Natural killer cell (primary cell): Measurements from ENCODE around the gene OXSR1. TPM values are rescaled to one million over a fixed set of nuclear protein-coding genes. Genes with fewer than 3 reads are reported as not detected.

ENCODE experiments used
- ATAC-seq, 3 donors: fragments of 150-1000 bp in 2 of 3; fragments of 200-7000 bp in 1 of 3; cut with Tn5 transposase; 1 replicate in 1 of 3; 2 replicates in 2 of 3; pipeline ENCODE4 v1.10.0; 2021; ENCODE audit warnings: mild to moderate bottlenecking in 2 of 3, moderate library complexity in 2 of 3
- DNase-seq, 2 donors: peaks; one replicate each; pipeline versions ENCODE4 v3.0.0 to v3.0.0-alpha.2; 2013 to 2021; ENCODE audit warnings: mixed read lengths in 1 of 2
- H3K27ac ChIP-seq: one replicate; pipeline ENCODE4 v1.5.1; 2013; ENCODE audit warnings: mild to moderate bottlenecking, low read length
- H3K27me3 ChIP-seq: one replicate; pipeline ENCODE4 v1.6.1; 2013; ENCODE audit warnings: low read length; ENCODE audit not compliant: control insufficient read depth, insufficient read depth
- H3K36me3 ChIP-seq: one replicate; pipeline ENCODE4 v1.6.1; 2013; ENCODE audit warnings: low read length; ENCODE audit not compliant: control insufficient read depth, insufficient read depth
- H3K4me1 ChIP-seq: one replicate; pipeline ENCODE4 v1.6.1; 2013; ENCODE audit warnings: low read length; ENCODE audit not compliant: control insufficient read depth, insufficient read depth
- H3K4me3 ChIP-seq: one replicate; pipeline ENCODE4 v1.5.1; 2013; ENCODE audit warnings: low read length
- H3K9me3 ChIP-seq: one replicate; pipeline ENCODE4 v1.6.1; 2013; ENCODE audit warnings: low read length; ENCODE audit not compliant: control insufficient read depth, insufficient read depth
- H3K27ac Mint-ChIP-seq, 2 donors: one replicate each; pipeline ENCODE4 v1.8.0; 2022; ENCODE audit warnings: mild to moderate bottlenecking in 2 of 2, mixed read lengths in 2 of 2, moderate library complexity in 1 of 2
- H3K27me3 Mint-ChIP-seq, 2 donors: one replicate each; pipeline ENCODE4 v1.8.0; 2022; ENCODE audit warnings: low read depth in 2 of 2, mixed read lengths in 2 of 2
- H3K36me3 Mint-ChIP-seq: one replicate; pipeline ENCODE4 v1.8.0; 2022; ENCODE audit warnings: mixed read lengths
- H3K4me1 Mint-ChIP-seq, 2 donors: one replicate each; pipeline ENCODE4 v1.8.0; 2022; ENCODE audit warnings: mixed read lengths in 2 of 2
- H3K4me3 Mint-ChIP-seq: one replicate; pipeline ENCODE4 v1.8.0; 2022; ENCODE audit warnings: mild to moderate bottlenecking, moderate library complexity, mixed read lengths
- H3K9me3 Mint-ChIP-seq, 2 donors: one replicate each; pipeline ENCODE4 v1.8.0; 2022; ENCODE audit warnings: mixed read lengths in 2 of 2
- WGBS: methylation state at CpG from one replicate; pipeline ENCODE4 v1.1.7; 2013; ENCODE audit warnings: missing lambda C conversion rate; ENCODE audit not compliant: insufficient coverage; 5-methylcytosine and 5-hydroxymethylcytosine counted together
- intact Hi-C: fragments of 100-400 bp; cut with micrococcal nuclease; formaldehyde crosslinking; loops from one replicate; pipeline ENCODE4 v1.14.2; 2022
- total RNA-seq, 4 donors: library from RNA; stranded (reverse); fragments of 120-200 nt in 1 of 4; gene quantifications; one replicate each; pipeline versions ENCODE4 v1.2.3 to v1.2.4, GENCODE V29; 2013 to 2022
- TF ChIP-seq, protein P1 (sequence below): fragments of 200-600 bp; IDR thresholded peaks from one replicate; pipeline ENCODE4 v1.8.0; 2022; ENCODE audit warnings: antibody characterized with exemption

Gene OXSR1
- total RNA-seq, 3 donors from 2014 or later (not counting 1 experiment from before 2014, with no cell fraction given) = 37.2 to 46.1 (median 44.0) TPM

DNA sequence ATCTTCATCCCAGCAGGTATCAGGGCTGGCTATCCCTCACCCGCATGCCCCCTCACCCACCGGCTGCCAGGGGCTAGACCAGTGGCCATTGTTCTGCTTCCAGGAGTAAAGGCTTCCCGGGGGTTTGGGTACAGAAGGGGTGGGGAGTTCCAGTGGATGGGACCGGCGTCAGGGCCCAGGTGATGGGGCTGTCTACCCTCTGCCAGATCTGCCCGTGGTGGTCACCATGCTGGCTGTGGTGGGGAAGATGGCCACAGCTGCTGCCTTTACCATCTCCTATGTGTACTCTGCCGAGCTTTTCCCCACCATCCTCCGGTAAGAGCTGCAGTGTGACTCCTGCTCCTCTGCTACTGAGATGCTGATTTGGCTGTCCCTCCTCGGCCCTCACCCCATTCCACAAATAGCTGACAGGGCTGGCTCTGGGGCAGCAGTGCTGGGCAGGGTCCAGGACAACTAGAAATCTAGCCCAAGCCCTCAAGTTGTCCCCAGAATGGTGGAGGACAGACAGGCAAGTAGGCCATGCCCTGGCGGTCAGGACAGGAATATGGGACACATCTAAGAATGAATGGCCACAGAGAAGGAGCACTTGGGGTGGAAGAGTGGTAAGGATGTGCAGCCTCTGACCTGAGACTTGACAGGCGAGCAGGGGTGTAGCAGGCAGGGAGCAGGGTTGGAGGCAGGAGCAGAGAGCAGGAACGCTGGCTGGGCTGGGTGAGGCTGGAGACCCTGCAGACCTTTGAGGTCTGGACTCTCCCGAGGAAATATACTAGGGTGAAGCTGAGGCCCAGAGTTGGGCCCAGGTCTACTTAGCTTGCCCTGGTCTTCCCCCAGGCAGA is 111.0 kb downstream of the OXSR1 start:
- 93% methylated on average over 13 of the region's 13 CpGs for WGBS
- TF ChIP-seq, protein P1, sequence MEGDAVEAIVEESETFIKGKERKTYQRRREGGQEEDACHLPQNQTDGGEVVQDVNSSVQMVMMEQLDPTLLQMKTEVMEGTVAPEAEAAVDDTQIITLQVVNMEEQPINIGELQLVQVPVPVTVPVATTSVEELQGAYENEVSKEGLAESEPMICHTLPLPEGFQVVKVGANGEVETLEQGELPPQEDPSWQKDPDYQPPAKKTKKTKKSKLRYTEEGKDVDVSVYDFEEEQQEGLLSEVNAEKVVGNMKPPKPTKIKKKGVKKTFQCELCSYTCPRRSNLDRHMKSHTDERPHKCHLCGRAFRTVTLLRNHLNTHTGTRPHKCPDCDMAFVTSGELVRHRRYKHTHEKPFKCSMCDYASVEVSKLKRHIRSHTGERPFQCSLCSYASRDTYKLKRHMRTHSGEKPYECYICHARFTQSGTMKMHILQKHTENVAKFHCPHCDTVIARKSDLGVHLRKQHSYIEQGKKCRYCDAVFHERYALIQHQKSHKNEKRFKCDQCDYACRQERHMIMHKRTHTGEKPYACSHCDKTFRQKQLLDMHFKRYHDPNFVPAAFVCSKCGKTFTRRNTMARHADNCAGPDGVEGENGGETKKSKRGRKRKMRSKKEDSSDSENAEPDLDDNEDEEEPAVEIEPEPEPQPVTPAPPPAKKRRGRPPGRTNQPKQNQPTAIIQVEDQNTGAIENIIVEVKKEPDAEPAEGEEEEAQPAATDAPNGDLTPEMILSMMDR = no peak
- Mint-ChIP-seq H3K9me3 (no peaks in the 10 kb centered on the region), H3K27me3 (no peaks in the 10 kb centered on the region), H3K4me1 (no peaks in the 10 kb centered on the region), H3K36me3 (no peaks in the 10 kb centered on the region), H3K4me3 (no peak overlapping the region), H3K27ac (no peak overlapping the region)
- ATAC-seq = no peak
- Histone ChIP-seq H3K4me3 (no peak overlapping the region), H3K27me3 (no peaks in the 10 kb centered on the region), H3K27ac (no peak overlapping the region), H3K36me3 (no peaks in the 10 kb centered on the region), H3K4me1 (no peaks in the 10 kb centered on the region), H3K9me3 (no peaks in the 10 kb centered on the region)
- intact Hi-C loops = no loop called here
- no peak for DNase-seq

DNA sequence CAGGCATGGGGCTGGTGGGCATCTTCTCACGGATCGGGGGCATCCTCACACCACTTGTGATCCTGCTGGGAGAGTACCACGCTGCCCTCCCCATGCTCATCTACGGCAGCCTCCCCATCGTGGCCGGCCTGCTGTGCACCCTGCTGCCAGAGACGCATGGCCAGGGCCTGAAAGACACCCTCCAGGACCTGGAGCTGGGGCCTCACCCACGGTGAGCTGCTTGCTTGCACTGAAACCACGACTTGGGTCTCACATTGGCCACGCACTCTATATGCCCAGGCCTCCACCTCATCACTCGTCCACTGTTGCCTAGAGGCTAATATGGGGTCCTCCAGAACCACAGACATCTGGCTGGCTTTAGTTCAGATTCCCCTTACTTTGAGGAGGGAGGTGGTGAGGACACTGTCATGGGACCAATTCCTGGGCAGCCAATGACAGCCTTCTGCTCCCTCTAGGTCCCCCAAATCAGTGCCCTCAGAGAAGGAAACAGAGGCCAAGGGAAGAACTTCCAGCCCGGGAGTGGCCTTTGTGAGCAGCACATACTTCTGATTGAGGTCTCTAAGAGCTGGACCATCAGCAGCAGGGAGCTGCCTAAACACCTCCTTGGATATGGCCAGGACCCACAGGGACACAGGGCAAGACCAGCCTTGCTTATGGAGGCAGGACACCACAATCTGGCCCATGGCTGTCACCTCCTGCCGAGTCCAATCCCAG is 111.7 kb downstream of the OXSR1 start:
- no peaks in the 10 kb centered on the region for H3K4me1 ChIP-seq
- no peak overlapping the region for H3K27ac ChIP-seq
- no peaks in the 10 kb centered on the region for H3K9me3 Mint-ChIP-seq
- no peaks in the 10 kb centered on the region for H3K36me3 ChIP-seq
- DNase-seq (no peak), ATAC-seq (no peak)
- H3K27me3 ChIP-seq = no peaks in the 10 kb centered on the region
- intact Hi-C loops = no loop called here
- 85% methylated on average over 13 of the region's 13 CpGs for WGBS
- no peaks in the 10 kb centered on the region for H3K27me3 Mint-ChIP-seq
- TF ChIP-seq, protein P1 = no peak
- no peak overlapping the region for H3K4me3 ChIP-seq
- H3K36me3 Mint-ChIP-seq = no peaks in the 10 kb centered on the region
- no peaks in the 10 kb centered on the region for H3K4me1 Mint-ChIP-seq
- H3K4me3 Mint-ChIP-seq = no peak overlapping the region
- no peak overlapping the region for H3K27ac Mint-ChIP-seq
- no peaks in the 10 kb centered on the region for H3K9me3 ChIP-seq

DNA sequence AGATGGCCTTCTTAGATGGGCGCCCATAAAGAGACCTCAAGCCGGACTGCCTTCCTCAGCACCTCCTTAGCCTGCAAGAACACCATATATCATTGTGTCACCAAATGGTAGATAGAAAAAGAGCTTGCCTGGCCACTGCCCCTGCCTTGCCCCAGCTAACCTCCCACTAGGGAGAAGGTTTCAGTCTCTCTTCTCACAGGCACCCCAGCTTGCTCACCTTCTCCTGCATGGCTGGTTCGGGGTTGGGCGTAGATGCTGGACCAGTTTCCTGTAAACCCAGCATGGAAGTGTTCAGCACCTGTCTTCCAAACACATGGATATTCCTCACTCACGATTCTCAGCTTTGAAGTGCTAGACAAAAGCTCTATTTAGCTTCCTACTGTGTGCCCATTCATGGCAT is 113.5 kb downstream of the OXSR1 start:
- Histone ChIP-seq H3K36me3 (no peaks in the 10 kb centered on the region), H3K9me3 (no peaks in the 10 kb centered on the region), H3K27me3 (no peaks in the 10 kb centered on the region), H3K4me3 (no peak overlapping the region), H3K27ac (no peak overlapping the region), H3K4me1 (no peaks in the 10 kb centered on the region)
- Mint-ChIP-seq H3K27ac (no peak overlapping the region), H3K4me1 (no peaks in the 10 kb centered on the region), H3K36me3 (no peaks in the 10 kb centered on the region), H3K4me3 (no peak overlapping the region), H3K9me3 (no peaks in the 10 kb centered on the region), H3K27me3 (no peaks in the 10 kb centered on the region)
- TF ChIP-seq, protein P1 = no peak
- intact Hi-C loops = no loop called here
- WGBS = 93% methylated on average over 3 of the region's 5 CpGs
- DNase-seq = no peak
- no peak for ATAC-seq
